PC-9 (cell line): ENCODE measurements around the gene CNPPD1. TPM values are rescaled to one million over a fixed set of nuclear protein-coding genes. Genes with fewer than 3 reads are reported as not detected.

Source experiments
- BruUV-seq: library from RNA; stranded (reverse); fragments of 400-500 nt; replicated peaks from 2 replicates; lab custom pipeline; 2021; lab: Mats Ljungman, UMichigan
- CTCF ChIA-PET: fragments of 300-600 bp; sonication (Branson Sonifier 250); formaldehyde crosslinking; loops from one replicate; lab custom pipeline; 2022; ENCODE audit warnings: antibody characterized with exemption; lab: Charles Lee
- POLR2A ChIA-PET: fragments of 300-600 bp; sonication (Branson Sonifier 250); formaldehyde crosslinking; loops from one replicate; lab custom pipeline; 2022; ENCODE audit warnings: antibody characterized with exemption; ENCODE audit not compliant: unreplicated experiment; lab: Charles Lee
- DNase-seq, 2 experiments: peaks; one replicate each; pipeline versions ENCODE4 v3.0.0 to v3.0.0-alpha.2; 2015 to 2022; ENCODE audit warnings: mixed read lengths in 1 of 2
- H2AFZ ChIP-seq: fragments of 200-600 bp; sonication (generic); 2 replicates; pipeline ENCODE4 v1.8.1; 2017; ENCODE audit warnings: antibody characterized with exemption
- H3F3A ChIP-seq: fragments of 200-600 bp; sonication (generic); 2 replicates; pipeline ENCODE4 v1.8.1; 2017; ENCODE audit warnings: antibody characterized with exemption, mild to moderate bottlenecking, low read depth; ENCODE audit not compliant: insufficient read depth
- H3K27ac ChIP-seq: fragments of 200-600 bp; sonication (generic); 2 replicates; pipeline ENCODE4 v1.6.1; 2016; ENCODE audit warnings: mixed run types
- H3K27me3 ChIP-seq: fragments of 200-600 bp; sonication (generic); 2 replicates; pipeline ENCODE4 v1.6.1; 2016; ENCODE audit warnings: low read depth, mixed run types; ENCODE audit not compliant: insufficient read depth
- H3K36me3 ChIP-seq: fragments of 200-600 bp; sonication (generic); 2 replicates; pipeline ENCODE4 v1.6.1; 2016; ENCODE audit warnings: low read depth, mixed run types
- H3K4me1 ChIP-seq: fragments of 200-600 bp; sonication (generic); replicated peaks from 2 replicates; pipeline ENCODE4 v1.6.1; 2016; ENCODE audit warnings: mixed run types; ENCODE audit not compliant: insufficient read depth
- H3K4me2 ChIP-seq: fragments of 200-600 bp; sonication (generic); 2 replicates; pipeline ENCODE4 v1.6.1; 2017; ENCODE audit warnings: mixed run types
- H3K4me3 ChIP-seq: fragments of 200-600 bp; sonication (generic); 2 replicates; pipeline ENCODE4 v1.6.1; 2016; ENCODE audit warnings: mixed run types
- H3K79me2 ChIP-seq: fragments of 200-600 bp; sonication (generic); 2 replicates; pipeline ENCODE4 v1.6.1; 2017; ENCODE audit warnings: low read depth, mixed run types
- H3K9me2 ChIP-seq: fragments of 200-600 bp; sonication (generic); 2 replicates; pipeline ENCODE4 v1.8.1; 2017; ENCODE audit warnings: mild to moderate bottlenecking; ENCODE audit not compliant: insufficient read depth
- H3K9me3 ChIP-seq: fragments of 200-600 bp; sonication (generic); 2 replicates; pipeline ENCODE4 v1.8.1; 2016; ENCODE audit warnings: low read depth; ENCODE audit not compliant: insufficient read depth
- H4K20me1 ChIP-seq: fragments of 200-600 bp; sonication (generic); 2 replicates; pipeline ENCODE4 v1.8.1; 2017; ENCODE audit not compliant: insufficient read depth
- CTCF ChIP-seq: fragments of 200-600 bp; sonication (generic); conservative IDR thresholded peaks from 2 replicates; pipeline ENCODE4 v1.6.1; 2017; ENCODE audit warnings: mixed run types, antibody characterized with exemption, mild to moderate bottlenecking, moderate library complexity
- EZH2 ChIP-seq: fragments of 200-600 bp; sonication (generic); IDR thresholded peaks from 2 replicates; pipeline ENCODE4 v1.8.0; 2017; ENCODE audit warnings: antibody characterized with exemption, low read depth
- intact Hi-C: fragments of 100-400 bp; cut with micrococcal nuclease; formaldehyde crosslinking; loops from one replicate; pipeline ENCODE4 v1.10.0; 2022; ENCODE audit not compliant: unreplicated experiment
- total RNA-seq: library from RNA; stranded (reverse); gene quantifications from 2 replicates; pipeline ENCODE4 v1.2.3, GENCODE V29; 2021

Gene CNPPD1
- total RNA-seq, 1 experiment from 2014 or later: 37.1 TPM

GRCh38 chr2:219184121-219184520 lies 7.4 kb upstream of the CNPPD1 start:
- TF ChIP-seq CTCF: no peak
- no peak for TF ChIP-seq EZH2
- no TSS peak for BruUV-seq

DNA sequence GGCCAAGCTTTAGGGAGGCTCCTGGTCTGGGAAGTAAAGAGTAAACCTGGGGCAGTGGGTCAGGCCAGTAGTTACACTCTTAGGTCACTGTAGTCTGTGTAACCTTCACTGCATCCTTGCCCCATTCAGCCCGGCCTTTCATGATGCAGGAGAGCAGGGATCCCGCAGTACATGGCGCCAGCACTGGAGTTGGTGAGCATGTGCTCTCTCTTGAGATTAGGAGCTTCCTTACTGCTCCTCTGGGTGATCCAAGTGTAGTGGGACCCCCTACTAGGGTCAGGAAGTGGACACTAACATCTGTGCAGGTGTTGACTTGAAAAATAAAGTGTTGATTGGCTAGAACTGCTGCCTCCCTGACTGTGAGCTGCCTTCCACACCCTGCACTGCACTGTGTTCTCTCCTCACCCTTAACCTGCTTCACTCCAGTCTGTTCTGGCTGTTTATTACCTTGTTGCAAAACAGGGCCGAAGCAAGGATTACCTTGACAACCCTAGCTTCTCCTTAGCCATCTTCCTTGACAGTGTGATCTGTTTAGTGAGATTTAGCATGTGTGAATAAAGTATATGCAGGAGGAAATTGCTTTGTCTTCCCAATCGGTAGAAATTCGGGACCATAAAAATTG lies 6.5 kb upstream of the CNPPD1 start:
- H3K4me1 ChIP-seq: peaks cover 9% of the 10 kb centered on the region
- H2AFZ ChIP-seq: no peak overlapping the region
- intact Hi-C loops: no loop called here
- no peak overlapping the region for H3K4me2 ChIP-seq
- no peaks in the 10 kb centered on the region; the same call in 1 of the 2 replicates for H3K9me2 ChIP-seq
- H3K79me2 ChIP-seq: peaks cover 18% of the 10 kb centered on the region
- no TSS peak for BruUV-seq
- H4K20me1 ChIP-seq: no peaks in the 10 kb centered on the region; the same call in 1 of the 2 replicates
- peaks cover 15% of the 10 kb centered on the region; the same call in 1 of the 2 replicates for H3F3A ChIP-seq
- H3K9me3 ChIP-seq: no peaks in the 10 kb centered on the region
- DNase-seq: no peak
- CTCF ChIA-PET: no interaction called here
- TF ChIP-seq EZH2 (no peak), CTCF (no peak)
- no peak overlapping the region for H3K27ac ChIP-seq
- peaks cover 14% of the 10 kb centered on the region; the same call in 1 of the 2 replicates for H3K36me3 ChIP-seq
- H3K4me3 ChIP-seq: no peak overlapping the region
- H3K27me3 ChIP-seq: no peaks in the 10 kb centered on the region
- POLR2A ChIA-PET: no interaction called here

More at GRCh38 chr2:219184121-219184520, 7.4 kb upstream of the CNPPD1 start:
- POLR2A ChIA-PET: no interaction called here
- H3K36me3 ChIP-seq: peaks cover 14% of the 10 kb centered on the region; the same call in 1 of the 2 replicates
- H3K4me3 ChIP-seq: no peak overlapping the region
- H3K4me2 ChIP-seq: no peak overlapping the region
- peaks cover 5% of the 10 kb centered on the region for H3K4me1 ChIP-seq
- peaks cover 15% of the 10 kb centered on the region; the same call in 1 of the 2 replicates for H3F3A ChIP-seq
- no peaks in the 10 kb centered on the region; the same call in 1 of the 2 replicates for H3K9me2 ChIP-seq
- H3K79me2 ChIP-seq: peaks cover 12% of the 10 kb centered on the region
- CTCF ChIA-PET: no interaction called here
- no peak overlapping the region for H2AFZ ChIP-seq
- no peaks in the 10 kb centered on the region for H3K27me3 ChIP-seq
- H3K27ac ChIP-seq: no peak overlapping the region
- H4K20me1 ChIP-seq: no peaks in the 10 kb centered on the region
- intact Hi-C loops: no loop called here
- H3K9me3 ChIP-seq: no peaks in the 10 kb centered on the region
- DNase-seq: no peak

DNA sequence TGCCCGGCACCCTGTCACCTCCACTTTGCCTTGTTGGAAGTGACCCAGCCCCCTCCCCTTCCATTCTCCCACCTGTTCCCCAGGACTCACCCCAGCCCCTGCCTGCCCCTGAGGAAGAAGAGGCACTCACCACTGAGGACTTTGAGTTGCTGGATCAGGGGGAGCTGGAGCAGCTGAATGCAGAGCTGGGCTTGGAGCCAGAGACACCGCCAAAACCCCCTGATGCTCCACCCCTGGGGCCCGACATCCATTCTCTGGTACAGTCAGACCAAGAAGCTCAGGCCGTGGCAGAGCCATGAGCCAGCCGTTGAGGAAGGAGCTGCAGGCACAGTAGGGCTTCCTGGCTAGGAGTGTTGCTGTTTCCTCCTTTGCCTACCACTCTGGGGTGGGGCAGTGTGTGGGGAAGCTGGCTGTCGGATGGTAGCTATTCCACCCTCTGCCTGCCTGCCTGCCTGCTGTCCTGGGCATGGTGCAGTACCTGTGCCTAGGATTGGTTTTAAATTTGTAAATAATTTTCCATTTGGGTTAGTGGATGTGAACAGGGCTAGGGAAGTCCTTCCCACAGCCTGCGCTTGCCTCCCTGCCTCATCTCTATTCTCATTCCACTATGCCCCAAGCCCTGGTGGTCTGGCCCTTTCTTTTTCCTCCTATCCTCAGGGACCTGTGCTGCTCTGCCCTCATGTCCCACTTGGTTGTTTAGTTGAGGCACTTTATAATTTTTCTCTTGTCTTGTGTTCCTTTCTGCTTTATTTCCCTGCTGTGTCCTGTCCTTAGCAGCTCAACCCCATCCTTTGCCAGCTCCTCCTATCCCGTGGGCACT lies 5.8 kb upstream of the CNPPD1 start:
- DNase-seq: no peak
- Histone ChIP-seq H4K20me1 (no peaks in the 10 kb centered on the region; the same call in 1 of the 2 replicates), H3K27ac (no peak overlapping the region), H3K27me3 (no peaks in the 10 kb centered on the region), H3K4me1 (peaks cover 9% of the 10 kb centered on the region), H3F3A (peaks cover 16% of the 10 kb centered on the region), H2AFZ (no peak overlapping the region), H3K36me3 (peaks cover 14% of the 10 kb centered on the region; the same call in 1 of the 2 replicates), H3K9me2 (no peaks in the 10 kb centered on the region; the same call in 1 of the 2 replicates), H3K79me2 (peaks cover 18% of the 10 kb centered on the region), H3K4me2 (no peak overlapping the region), H3K9me3 (no peaks in the 10 kb centered on the region), H3K4me3 (no peak overlapping the region)
- TF ChIP-seq EZH2 (no peak), CTCF (no peak)
- CTCF ChIA-PET: no interaction called here
- POLR2A ChIA-PET: no interaction called here
- intact Hi-C loops: no loop called here
- BruUV-seq: no TSS peak
